Measurements from ENCODE around the gene PSAPL1.

Gene PSAPL1

DNA sequence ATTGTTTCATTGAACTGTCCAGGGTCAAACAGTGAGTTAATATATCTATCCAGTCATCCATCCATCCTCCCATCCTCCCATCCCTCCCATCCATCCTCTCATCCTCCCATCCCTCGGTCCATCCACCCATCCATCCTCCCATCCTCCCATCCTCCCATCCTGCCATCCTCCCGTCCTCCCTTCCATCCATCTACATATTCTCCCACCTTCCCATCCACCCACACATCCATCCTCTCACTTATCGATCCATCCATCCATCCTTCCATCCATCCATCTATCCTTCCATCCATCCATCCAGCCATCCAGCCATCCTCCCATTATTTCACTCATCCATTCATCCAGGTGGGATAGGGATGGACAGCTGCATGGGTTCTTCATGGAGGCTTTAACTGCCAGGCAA is 35.4 kb upstream of the PSAPL1 start:
- Histone ChIP-seq H3K4me1 (ENCODE audit: control insufficient read depth, insufficient read depth, low read length) (peaks cover 8% of the 10 kb centered on the region; the same call in 1 of the 2 replicates), H3K27ac (ENCODE audit: low read depth, low read length) (no peak overlapping the region), H3K9ac (ENCODE audit: low read length) (no peak overlapping the region), H3K9me3 (ENCODE audit: control insufficient read depth, insufficient read depth, low read depth, low read length) (peaks cover 14% of the 10 kb centered on the region), H3K27me3 (ENCODE audit: control insufficient read depth, insufficient read depth, low read length) (no peaks in the 10 kb centered on the region), H3K4me3 (ENCODE audit: low read depth, low read length) (no peak overlapping the region), H3K36me3 (ENCODE audit: control insufficient read depth, insufficient read depth, low read length) (no peaks in the 10 kb centered on the region)

DNA sequence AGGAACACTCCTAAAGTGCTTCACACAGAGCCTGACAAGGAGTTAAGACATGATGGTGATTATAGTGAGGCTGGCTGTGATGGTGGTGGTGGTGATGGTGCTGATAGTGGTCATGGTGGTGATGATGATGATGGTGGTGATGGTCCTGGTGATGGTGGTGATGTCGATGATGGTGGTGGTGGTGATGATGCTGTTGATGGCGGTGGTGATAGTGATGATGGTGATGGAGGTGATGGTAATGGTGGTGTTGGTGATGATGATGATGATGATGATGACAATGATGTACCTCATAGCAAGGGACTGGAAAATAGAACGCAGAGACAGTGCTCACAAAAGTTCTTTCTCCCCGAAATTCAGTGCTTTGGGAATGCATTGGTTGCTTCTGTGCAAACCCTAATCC is 34.3 kb upstream of the PSAPL1 start:
- no peaks in the 10 kb centered on the region for H3K36me3 ChIP-seq (ENCODE audit: control insufficient read depth, insufficient read depth, low read length)
- H3K9ac ChIP-seq (ENCODE audit: low read length): no peak overlapping the region
- peaks cover 14% of the 10 kb centered on the region for H3K9me3 ChIP-seq (ENCODE audit: control insufficient read depth, insufficient read depth, low read depth, low read length)
- H3K27ac ChIP-seq (ENCODE audit: low read depth, low read length): no peak overlapping the region
- no peaks in the 10 kb centered on the region for H3K27me3 ChIP-seq (ENCODE audit: control insufficient read depth, insufficient read depth, low read length)
- H3K4me1 ChIP-seq (ENCODE audit: control insufficient read depth, insufficient read depth, low read length): peaks cover 12% of the 10 kb centered on the region; the same call in 1 of the 2 replicates
- no peak overlapping the region for H3K4me3 ChIP-seq (ENCODE audit: low read depth, low read length)

DNA sequence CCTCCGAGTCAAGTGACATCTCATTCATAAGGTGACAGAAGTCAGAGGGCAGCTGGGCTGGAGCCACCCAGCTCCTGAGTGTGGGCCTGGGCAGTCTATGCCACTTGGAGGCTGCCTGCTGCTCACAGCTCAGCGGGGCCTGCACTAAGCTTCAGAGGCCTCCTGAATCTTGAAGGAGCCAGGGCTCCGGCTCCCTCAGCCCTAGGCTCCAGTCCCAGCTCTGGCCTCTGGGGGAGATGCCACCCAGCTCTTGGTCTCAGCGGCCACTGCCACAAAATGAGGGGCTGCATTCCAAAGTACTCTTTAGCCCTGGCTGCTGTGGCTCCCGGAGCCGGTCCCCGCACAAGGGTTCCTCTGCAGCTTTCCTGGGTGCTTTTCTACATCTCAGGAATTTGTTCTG is 32.7 kb upstream of the PSAPL1 start:
- Histone ChIP-seq H3K27me3 (ENCODE audit: control insufficient read depth, insufficient read depth, low read length) (no peaks in the 10 kb centered on the region), H3K4me1 (ENCODE audit: control insufficient read depth, insufficient read depth, low read length) (peaks cover 13% of the 10 kb centered on the region; the same call in 1 of the 2 replicates), H3K27ac (ENCODE audit: low read depth, low read length) (no peak overlapping the region)

DNA sequence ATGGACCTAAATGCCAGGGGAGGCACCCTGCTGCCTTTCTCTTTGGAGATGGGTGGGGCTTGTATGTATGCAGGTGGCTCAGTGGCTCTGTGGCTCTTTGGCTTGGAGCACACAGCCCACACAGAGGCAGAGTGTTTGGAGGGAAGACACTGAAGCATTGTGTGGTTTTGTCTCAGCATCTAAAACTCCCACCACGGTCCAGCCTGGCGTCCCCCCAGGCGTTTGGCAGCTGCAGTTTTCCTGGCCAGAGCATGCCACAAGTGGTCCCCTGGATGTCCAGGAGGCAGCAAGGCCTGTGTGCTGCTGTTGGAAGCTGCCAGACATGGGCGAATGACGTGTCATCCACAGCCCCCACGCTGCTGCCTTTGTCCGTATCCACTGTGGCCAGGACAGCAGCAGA is 32.2 kb upstream of the PSAPL1 start:
- Histone ChIP-seq H3K36me3 (ENCODE audit: control insufficient read depth, insufficient read depth, low read length) (no peaks in the 10 kb centered on the region), H3K4me1 (ENCODE audit: control insufficient read depth, insufficient read depth, low read length) (peaks cover 14% of the 10 kb centered on the region; the same call in 1 of the 2 replicates), H3K4me3 (ENCODE audit: low read depth, low read length) (no peak overlapping the region), H3K27me3 (ENCODE audit: control insufficient read depth, insufficient read depth, low read length) (no peaks in the 10 kb centered on the region), H3K27ac (ENCODE audit: low read depth, low read length) (no peak overlapping the region), H3K9ac (ENCODE audit: low read length) (no peak overlapping the region), H3K9me3 (ENCODE audit: control insufficient read depth, insufficient read depth, low read depth, low read length) (peaks cover 14% of the 10 kb centered on the region)

More for the DNA sequence above, 32.7 kb upstream of the PSAPL1 start:
- no peak overlapping the region for H3K4me3 ChIP-seq (ENCODE audit: low read depth, low read length)
- peaks cover 14% of the 10 kb centered on the region for H3K9me3 ChIP-seq (ENCODE audit: control insufficient read depth, insufficient read depth, low read depth, low read length)
- H3K36me3 ChIP-seq (ENCODE audit: control insufficient read depth, insufficient read depth, low read length): no peaks in the 10 kb centered on the region
- H3K9ac ChIP-seq (ENCODE audit: low read length): no peak overlapping the region

DNA sequence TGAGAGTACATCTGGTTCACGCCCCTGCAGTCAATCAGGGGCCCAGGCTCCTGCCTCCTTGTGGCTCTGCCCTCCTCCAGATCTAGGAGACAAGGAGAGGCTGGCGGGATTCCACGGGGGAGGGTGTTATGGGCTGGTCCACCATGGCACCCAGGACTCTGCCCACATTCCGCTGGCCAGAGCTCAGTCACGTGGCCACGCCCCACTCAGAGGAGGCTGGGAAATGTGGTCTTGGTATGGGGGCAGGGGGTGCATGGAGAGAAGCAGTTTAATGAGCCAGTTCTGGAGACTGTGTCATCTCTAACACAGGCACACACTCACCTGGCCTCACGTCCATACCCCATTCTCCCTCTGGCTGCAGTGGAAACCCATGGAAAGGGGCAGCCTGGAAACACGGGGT is 31.5 kb upstream of the PSAPL1 start:
- Histone ChIP-seq H3K36me3 (ENCODE audit: control insufficient read depth, insufficient read depth, low read length) (no peaks in the 10 kb centered on the region), H3K27me3 (ENCODE audit: control insufficient read depth, insufficient read depth, low read length) (no peaks in the 10 kb centered on the region), H3K9me3 (ENCODE audit: control insufficient read depth, insufficient read depth, low read depth, low read length) (peaks cover 14% of the 10 kb centered on the region), H3K4me1 (ENCODE audit: control insufficient read depth, insufficient read depth, low read length) (peaks cover 21% of the 10 kb centered on the region; the same call in 1 of the 2 replicates), H3K9ac (ENCODE audit: low read length) (no peak overlapping the region), H3K27ac (ENCODE audit: low read depth, low read length) (no peak overlapping the region), H3K4me3 (ENCODE audit: low read depth, low read length) (no peak overlapping the region)

DNA sequence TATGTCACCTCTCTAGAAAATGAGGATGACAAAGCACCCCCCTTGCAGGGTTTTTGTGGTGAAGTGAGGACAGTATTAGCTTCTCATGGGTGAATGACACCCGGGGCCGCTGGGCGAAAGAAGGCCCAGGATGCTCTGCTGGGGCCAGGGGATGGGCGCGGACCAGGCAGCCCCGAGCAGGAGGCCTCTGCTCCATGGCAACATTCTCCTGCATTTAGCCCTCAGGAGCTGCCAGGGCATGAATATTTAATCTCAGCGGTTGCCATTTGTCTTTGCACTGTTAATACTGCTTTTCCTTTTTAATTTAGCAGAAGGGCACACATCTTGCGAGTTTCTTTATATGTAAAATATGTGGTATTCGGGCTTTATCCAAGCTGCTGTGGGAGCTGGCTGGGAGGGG is 30.3 kb upstream of the PSAPL1 start:
- Histone ChIP-seq H3K36me3 (ENCODE audit: control insufficient read depth, insufficient read depth, low read length) (no peaks in the 10 kb centered on the region), H3K27me3 (ENCODE audit: control insufficient read depth, insufficient read depth, low read length) (no peaks in the 10 kb centered on the region), H3K9ac (ENCODE audit: low read length) (no peak overlapping the region), H3K4me3 (ENCODE audit: low read depth, low read length) (no peak overlapping the region), H3K9me3 (ENCODE audit: control insufficient read depth, insufficient read depth, low read depth, low read length) (peaks cover 14% of the 10 kb centered on the region), H3K4me1 (ENCODE audit: control insufficient read depth, insufficient read depth, low read length) (peaks cover 21% of the 10 kb centered on the region; the same call in 1 of the 2 replicates), H3K27ac (ENCODE audit: low read depth, low read length) (no peak overlapping the region)

DNA sequence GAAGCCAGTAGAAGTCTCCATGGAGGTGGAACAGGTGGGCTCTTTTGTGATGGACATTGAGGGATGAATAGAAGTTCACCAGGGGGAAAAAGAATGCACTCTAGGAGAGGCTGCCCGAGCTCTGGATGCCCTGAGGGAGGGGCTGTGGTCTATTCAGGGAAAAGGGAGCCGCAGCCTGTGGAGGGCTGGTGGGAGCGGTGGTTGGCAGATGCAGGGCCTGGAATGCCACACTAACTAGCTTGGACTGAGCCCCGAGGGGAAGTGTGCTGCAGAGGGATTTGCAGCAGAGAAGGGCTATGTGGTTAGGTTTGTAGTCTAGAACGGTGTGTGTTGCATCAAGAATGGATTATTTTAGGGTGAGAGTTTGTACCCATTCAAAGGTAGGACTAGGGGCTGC is 29.5 kb upstream of the PSAPL1 start:
- H3K9ac ChIP-seq (ENCODE audit: low read length): no peak overlapping the region
- H3K4me1 ChIP-seq (ENCODE audit: control insufficient read depth, insufficient read depth, low read length): peaks cover 21% of the 10 kb centered on the region; the same call in 1 of the 2 replicates
- H3K27me3 ChIP-seq (ENCODE audit: control insufficient read depth, insufficient read depth, low read length): no peaks in the 10 kb centered on the region

DNA sequence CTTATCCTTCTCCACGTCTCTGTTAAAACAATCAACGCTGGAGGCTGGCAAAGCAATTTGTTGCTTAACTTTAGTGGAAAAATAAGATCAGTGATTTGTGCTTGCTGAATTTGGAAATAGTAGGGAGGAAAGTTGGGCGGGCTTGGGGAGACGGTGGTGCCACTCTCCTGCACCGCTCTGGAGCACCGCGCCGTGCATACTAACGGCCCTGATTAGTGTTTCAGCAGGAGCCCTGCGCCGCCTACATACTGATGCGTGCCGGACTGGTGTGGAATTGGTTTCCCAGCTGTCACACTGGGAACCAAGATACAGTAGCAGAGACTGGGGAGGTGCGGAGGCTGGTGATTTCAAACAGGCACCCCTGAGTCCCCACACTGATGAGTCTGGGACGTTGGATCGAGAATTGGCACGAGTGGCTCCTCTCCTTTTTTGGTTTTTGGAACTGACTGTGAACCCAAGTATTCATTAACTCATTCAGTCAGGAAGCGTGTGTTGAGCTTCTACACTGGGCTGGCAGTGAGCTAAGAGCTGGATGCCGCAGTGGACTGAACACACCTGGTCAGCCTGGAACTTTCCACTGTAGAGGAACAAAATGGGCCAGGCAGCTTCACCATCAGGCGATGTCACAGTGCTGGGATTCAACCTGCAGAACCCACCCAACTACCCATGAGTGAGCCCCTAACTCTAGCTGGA is 29.0 kb upstream of the PSAPL1 start:
- Histone ChIP-seq H3K4me1 (ENCODE audit: control insufficient read depth, insufficient read depth, low read length) (peaks cover 21% of the 10 kb centered on the region; the same call in 1 of the 2 replicates), H3K4me3 (ENCODE audit: low read depth, low read length) (no peak overlapping the region), H3K36me3 (ENCODE audit: control insufficient read depth, insufficient read depth, low read length) (no peaks in the 10 kb centered on the region), H3K27me3 (ENCODE audit: control insufficient read depth, insufficient read depth, low read length) (no peaks in the 10 kb centered on the region), H3K9ac (ENCODE audit: low read length) (no peak overlapping the region), H3K27ac (ENCODE audit: low read depth, low read length) (no peak overlapping the region), H3K9me3 (ENCODE audit: control insufficient read depth, insufficient read depth, low read depth, low read length) (peaks cover 14% of the 10 kb centered on the region)

More for the DNA sequence above, 29.5 kb upstream of the PSAPL1 start:
- Histone ChIP-seq H3K9me3 (ENCODE audit: control insufficient read depth, insufficient read depth, low read depth, low read length) (peaks cover 14% of the 10 kb centered on the region), H3K27ac (ENCODE audit: low read depth, low read length) (no peak overlapping the region), H3K36me3 (ENCODE audit: control insufficient read depth, insufficient read depth, low read length) (no peaks in the 10 kb centered on the region), H3K4me3 (ENCODE audit: low read depth, low read length) (no peak overlapping the region)

DNA sequence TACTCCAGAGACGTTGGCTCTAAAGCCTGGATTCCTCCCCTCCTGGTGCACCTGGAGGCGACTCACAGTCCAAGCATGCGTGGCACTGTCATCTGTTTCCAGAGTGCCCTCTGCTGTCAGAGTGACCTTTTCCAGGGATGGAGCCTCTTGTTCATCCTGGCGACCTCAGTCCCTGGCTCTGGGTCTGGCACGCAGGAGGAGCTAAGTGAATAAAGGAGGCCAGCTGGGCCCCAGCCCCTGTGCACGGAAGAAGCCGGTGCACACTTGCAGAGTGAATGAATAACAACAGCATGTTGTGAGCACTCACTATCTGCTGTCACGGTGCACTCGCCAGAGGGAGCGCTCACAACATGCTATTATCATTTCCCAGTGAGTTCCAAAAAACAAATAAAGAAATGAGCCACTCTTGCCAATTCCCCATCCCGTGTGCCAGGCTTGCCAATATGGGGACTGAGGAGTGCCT is 27.8 kb upstream of the PSAPL1 start:
- H3K4me3 ChIP-seq (ENCODE audit: low read depth, low read length): no peak overlapping the region
- H3K27ac ChIP-seq (ENCODE audit: low read depth, low read length): no peak overlapping the region
- peaks cover 14% of the 10 kb centered on the region for H3K9me3 ChIP-seq (ENCODE audit: control insufficient read depth, insufficient read depth, low read depth, low read length)
- peaks cover 21% of the 10 kb centered on the region; the same call in 1 of the 2 replicates for H3K4me1 ChIP-seq (ENCODE audit: control insufficient read depth, insufficient read depth, low read length)
- H3K36me3 ChIP-seq (ENCODE audit: control insufficient read depth, insufficient read depth, low read length): no peaks in the 10 kb centered on the region
- H3K27me3 ChIP-seq (ENCODE audit: control insufficient read depth, insufficient read depth, low read length): no peaks in the 10 kb centered on the region
- H3K9ac ChIP-seq (ENCODE audit: low read length): no peak overlapping the region

DNA sequence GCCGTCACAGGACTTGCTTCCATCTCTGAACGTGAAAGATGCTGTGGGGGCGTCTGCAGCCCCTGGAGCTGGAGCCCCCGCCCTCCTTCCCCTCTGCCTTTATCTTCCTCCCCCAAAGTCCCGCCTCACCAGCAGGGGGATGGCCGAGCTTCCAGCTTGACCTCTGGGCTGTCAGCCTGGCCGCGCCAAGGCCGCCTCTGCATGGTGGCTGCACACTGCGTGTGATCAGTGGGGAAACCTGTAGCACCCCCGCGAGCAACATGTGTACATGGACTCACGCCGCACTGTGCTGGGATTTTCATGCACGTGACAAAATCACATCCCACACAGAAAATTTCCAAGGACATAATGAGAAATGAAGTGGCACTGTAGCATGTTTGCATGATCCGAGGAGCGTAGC is 26.5 kb upstream of the PSAPL1 start:
- H3K27ac ChIP-seq (ENCODE audit: low read depth, low read length): no peak overlapping the region
- no peak overlapping the region for H3K4me3 ChIP-seq (ENCODE audit: low read depth, low read length)
- H3K9me3 ChIP-seq (ENCODE audit: control insufficient read depth, insufficient read depth, low read depth, low read length): peaks cover 7% of the 10 kb centered on the region
- peaks cover 21% of the 10 kb centered on the region; the same call in 1 of the 2 replicates for H3K4me1 ChIP-seq (ENCODE audit: control insufficient read depth, insufficient read depth, low read length)
- no peaks in the 10 kb centered on the region for H3K27me3 ChIP-seq (ENCODE audit: control insufficient read depth, insufficient read depth, low read length)
- no peak overlapping the region for H3K9ac ChIP-seq (ENCODE audit: low read length)
- no peaks in the 10 kb centered on the region for H3K36me3 ChIP-seq (ENCODE audit: control insufficient read depth, insufficient read depth, low read length)

DNA sequence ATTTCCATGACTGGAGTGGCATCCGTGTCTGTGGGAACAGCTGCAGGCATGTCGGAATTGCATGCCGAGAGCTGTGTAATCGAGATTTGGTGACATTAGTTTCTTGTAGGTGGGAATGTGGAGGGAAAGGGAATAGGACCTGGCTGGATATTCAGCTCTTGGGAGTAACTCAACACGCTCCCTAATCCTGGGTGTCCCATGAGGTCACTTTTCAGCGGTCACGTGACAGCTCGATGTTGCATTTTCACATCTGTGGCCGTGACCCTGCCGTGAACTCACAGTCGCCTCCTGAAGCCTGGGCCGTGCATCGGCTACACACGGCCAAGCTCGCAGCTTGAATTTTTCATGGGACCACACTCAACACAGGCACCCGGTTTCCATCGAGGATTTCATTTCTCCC is 25.8 kb upstream of the PSAPL1 start:
- no peak overlapping the region for H3K4me3 ChIP-seq (ENCODE audit: low read depth, low read length)
- 0 out of 2 replicates have a peak, but pooled peaks cover under 1% of the 10 kb centered on the region for H3K9me3 ChIP-seq (ENCODE audit: control insufficient read depth, insufficient read depth, low read depth, low read length)
- H3K36me3 ChIP-seq (ENCODE audit: control insufficient read depth, insufficient read depth, low read length): no peaks in the 10 kb centered on the region
- H3K27ac ChIP-seq (ENCODE audit: low read depth, low read length): no peak overlapping the region
- H3K4me1 ChIP-seq (ENCODE audit: control insufficient read depth, insufficient read depth, low read length): peaks cover 21% of the 10 kb centered on the region; the same call in 1 of the 2 replicates
- no peaks in the 10 kb centered on the region for H3K27me3 ChIP-seq (ENCODE audit: control insufficient read depth, insufficient read depth, low read length)
- no peak overlapping the region for H3K9ac ChIP-seq (ENCODE audit: low read length)

Measured in HUES6 (cell line).